Fibroblast of pulmonary artery (primary cell): Measurements from ENCODE around the gene CCDC50.

Experiments used
- DNase-seq: peaks from one replicate; pipeline ENCODE4 v3.0.0-alpha.2; 2010; ENCODE audit warnings: low read depth
- H3K4me3 ChIP-seq: replicated peaks from 2 replicates; pipeline ENCODE4 v1.5.1; 2011; ENCODE audit warnings: low read depth, mild to moderate bottlenecking, control low read depth, low read length, moderate library complexity
- CTCF ChIP-seq: IDR thresholded peaks from 2 replicates; pipeline ENCODE4 v1.5.1; 2011; ENCODE audit warnings: mild to moderate bottlenecking, control low read depth, low read length, inconsistent platforms; ENCODE audit errors: missing control alignments

The CCDC50 gene

GRCh38 chr3:191434024-191434423 lies 104.8 kb downstream of the CCDC50 start:
- no peak overlapping the region for H3K4me3 ChIP-seq
- no peak for DNase-seq
- TF ChIP-seq CTCF = no peak

- TF ChIP-seq CTCF = no peak
- no peak for DNase-seq
- H3K4me3 ChIP-seq = no peak overlapping the region
Observed at GRCh38 chr3:191435981-191436380, 106.8 kb downstream of the CCDC50 start.

- DNase-seq = no peak
- H3K4me3 ChIP-seq = no peak overlapping the region
Observed at GRCh38 chr3:191438150-191438814, 109.1 kb downstream of the CCDC50 start.

GRCh38 chr3:191440532-191440931 lies 111.3 kb downstream of the CCDC50 start:
- H3K4me3 ChIP-seq = no peak overlapping the region
- DNase-seq = no peak
- no peak for TF ChIP-seq CTCF

More at GRCh38 chr3:191438150-191438814, 109.1 kb downstream of the CCDC50 start:
- TF ChIP-seq CTCF = no peak

- no peak for DNase-seq
- H3K4me3 ChIP-seq = no peak overlapping the region
- TF ChIP-seq CTCF = no peak
Observed at GRCh38 chr3:191441687-191442086, 112.5 kb downstream of the CCDC50 start.

- no peak overlapping the region for H3K4me3 ChIP-seq
- no peak for DNase-seq
- TF ChIP-seq CTCF = no peak
Observed at GRCh38 chr3:191444569-191444968, 115.4 kb downstream of the CCDC50 start.
